Right lobe of liver (tissue), 6 donors: ENCODE measurements around the gene PPM1F. TPM values are rescaled to one million over a fixed set of nuclear protein-coding genes. Genes with fewer than 3 reads are reported as not detected.
A peak's percentile ranks its signal among the peaks of the same experiment; 100 is the strongest.

Source experiments
- ATAC-seq, 4 donors: fragments of 200-7000 bp; cut with Tn5 transposase; one replicate each; pipeline ENCODE4 v1.9.1; 2020; ENCODE audit warnings: mild to moderate bottlenecking in 4 of 4, moderate library complexity in 4 of 4
- DNase-seq, 3 donors: peaks; one replicate each; pipeline ENCODE4 v3.0.0-alpha.2; 2020
- H3K27ac ChIP-seq, 3 donors: fragments of 200-600 bp; one replicate each; pipeline ENCODE4 v1.8.0; 2022
- H3K27me3 ChIP-seq, 2 donors: fragments of 200-600 bp; one replicate each; pipeline ENCODE4 v1.8.0; 2022
- H3K36me3 ChIP-seq, 4 donors: fragments of 200-600 bp; sonication (generic) in 1 of 4; one replicate each; pipeline versions ENCODE4 v1.5.1 to v1.8.0; 2017 to 2022; ENCODE audit warnings: control low read depth in 1 of 4
- H3K4me1 ChIP-seq, 4 donors: fragments of 200-600 bp; sonication (generic) in 1 of 4; one replicate each; pipeline versions ENCODE4 v1.5.1 to v1.8.0; 2017 to 2022; ENCODE audit warnings: control low read depth in 1 of 4
- H3K4me3 ChIP-seq, 3 donors: fragments of 200-600 bp; one replicate each; pipeline ENCODE4 v1.8.0; 2022
- H3K9me3 ChIP-seq, 4 donors: fragments of 200-600 bp; sonication (generic) in 1 of 4; one replicate each; pipeline versions ENCODE4 v1.5.1 to v1.8.0; 2017 to 2022; ENCODE audit warnings: control low read depth in 1 of 4
- CTCF ChIP-seq, 4 donors: fragments of 200-600 bp in 3 of 4; fragments of 450-650 bp in 1 of 4; IDR thresholded peaks; one replicate each; pipeline versions ENCODE4 v1.5.1 to v1.8.0; 2016 to 2022; ENCODE audit warnings: antibody characterized with exemption in 4 of 4, mild to moderate bottlenecking in 2 of 4
- POLR2A ChIP-seq: fragments of 450-650 bp; IDR thresholded peaks from one replicate; pipeline ENCODE4 v1.6.1; 2017; ENCODE audit warnings: antibody characterized with exemption, mild to moderate bottlenecking
- WGBS: methylation state at CpG from one replicate; pipeline ENCODE4 v1.1.6; 2018; ENCODE audit warnings: low coverage, low lambda C conversion rate; ENCODE audit not compliant: insufficient coverage; ENCODE audit errors: missing lambda C conversion rate; 5-methylcytosine and 5-hydroxymethylcytosine counted together
- intact Hi-C, 2 donors: fragments of 100-400 bp; cut with DNase I; formaldehyde crosslinking; loops; one replicate each; pipeline versions ENCODE4 v1.11.2 to v1.14.1; 2022
- long read RNA-seq: library from polyadenylated mRNA; unstranded; transcript quantifications from one replicate; pipeline ENCODE4 v2.0.0, GENCODE V29; 2019
- total RNA-seq, 6 experiments: library from RNA; depleted of rRNA in 2 of 6; stranded (reverse); fragments of >200 nt in 2 of 6; fragmentation: NEBNext Ultra II Directional in 3 of 6; extraction: Animal tissue kit (Norgen Biotek cat#: 25700) in 3 of 6; gene quantifications; one replicate each; pipeline versions ENCODE4 v1.1.0 to v1.2.4, GENCODE V29; 2016 to 2023
- donor health status: DM: no; HTN: yes; CAD: no.
- donor health status: DM: no; HTN: no; CAD: no.
- donor health status: DM: no; HTN: no; CAD: no.
- donor health status: DM: no; HTN: yes; CAD: no.
- donor health status: DM: no; HTN: yes; CAD: no.

PPM1F gene
- 10 to 100 TPM in 4 of 6 experiments, 1 to 10 TPM in 2; 5.0 to 19.4 (median 12.8) TPM for total RNA-seq
- long read RNA-seq: 0 reads

GRCh38 chr22:21952586-21953571 is at the start of gene PPM1F:
TSS of gene PPM1F (minus strand) at chr22:21952848. CDS start at chr22:21946048, 6,800 bp downstream.
- no peaks in the 10 kb centered on the region for H3K9me3 ChIP-seq
- H3K4me3 ChIP-seq: peak within 1 kb of the TSS; percentile 50 to 60 (median 59)
- ATAC-seq (peak; percentile 80 to 94 (median 81)), DNase-seq (peak; percentile 88 to 92 (median 90))
- peak; percentile 54 for TF ChIP-seq POLR2A
- peak; percentile 81 to 99 (median 84) for TF ChIP-seq CTCF (IDR thresholded peaks at IDR 0.05)
- H3K27ac ChIP-seq: peak within 1 kb of the TSS; percentile 15 to 65 (median 29)
- intact Hi-C loops: no loop called here
- peaks cover 0 to 11% (median 0%) of the 10 kb centered on the region in 4 donors for H3K4me1 ChIP-seq
- H3K36me3 ChIP-seq: no peaks in the 10 kb centered on the region
- H3K27me3 ChIP-seq: no peaks in the 10 kb centered on the region
- WGBS: 9% methylated on average over 28 of the region's 58 CpGs

GRCh38 chr22:22001664-22002525 is 49.2 kb upstream of the PPM1F start:
- DNase-seq: no peak
- no peaks in the 10 kb centered on the region for H3K4me1 ChIP-seq
- H3K27ac ChIP-seq: no peak overlapping the region
- intact Hi-C loops: no loop called here
- no peak overlapping the region for H3K4me3 ChIP-seq
- WGBS: 100% methylated on average over 2 of the region's 2 CpGs
- H3K27me3 ChIP-seq: no peaks in the 10 kb centered on the region
- no peak for ATAC-seq
- H3K36me3 ChIP-seq: no peaks in the 10 kb centered on the region
- TF ChIP-seq POLR2A (no peak), CTCF (IDR thresholded peaks at IDR 0.05) (no peak)
- H3K9me3 ChIP-seq: no peaks in the 10 kb centered on the region

- TF ChIP-seq POLR2A (no peak), CTCF (IDR thresholded peaks at IDR 0.05) (no peak)
- DNase-seq (no peak), ATAC-seq (no peak)
- Histone ChIP-seq H3K27me3 (no peaks in the 10 kb centered on the region), H3K36me3 (no peaks in the 10 kb centered on the region), H3K4me3 (no peak overlapping the region), H3K9me3 (no peaks in the 10 kb centered on the region), H3K4me1 (no peaks in the 10 kb centered on the region), H3K27ac (no peak overlapping the region)
- WGBS: 76% methylated on average over 4 of the region's 7 CpGs
- intact Hi-C loops: no loop called here
These were observed 46.1 kb upstream of the PPM1F start for GRCh38 chr22:21998595-21999247.

- Histone ChIP-seq H3K36me3 (no peaks in the 10 kb centered on the region), H3K4me1 (peaks cover 0 to 17% (median 6%) of the 10 kb centered on the region in 4 donors), H3K27ac (no peak overlapping the region), H3K9me3 (no peaks in the 10 kb centered on the region), H3K27me3 (no peaks in the 10 kb centered on the region), H3K4me3 (no peak overlapping the region)
- no peak for ATAC-seq
- no peak for DNase-seq
- 77% methylated on average over 5 of the region's 5 CpGs for WGBS
- intact Hi-C loops: no loop called here
- TF ChIP-seq POLR2A: no peak
- TF ChIP-seq CTCF (IDR thresholded peaks at IDR 0.05): no peak
These were observed 43.6 kb upstream of the PPM1F start for GRCh38 chr22:21996175-21996720.
